HEK293 (cell line): ENCODE results near the gene DUSP21.
A peak's percentile ranks its signal among the peaks of the same experiment; 100 is the strongest.

Source experiments
- GLI2 ChIP-seq: fragments of 450-650 bp; formaldehyde crosslinking; IDR thresholded peaks from 2 replicates; pipeline ENCODE4; 2017; ENCODE audit warnings: missing biosample characterization, missing genetic modification characterization, low read depth, borderline replicate concordance
- HOXC10 ChIP-seq: sonication (generic); formaldehyde crosslinking; IDR thresholded peaks from 2 replicates; pipeline ENCODE4 v1.8.1; 2023; ENCODE audit warnings: mild to moderate bottlenecking, missing genetic modification reagents
- SP3 ChIP-seq: fragments of 450-650 bp; formaldehyde crosslinking; IDR thresholded peaks from 2 replicates; pipeline ENCODE4 v1.5.1; 2016; ENCODE audit warnings: missing biosample characterization, missing genetic modification characterization
- ZFP41 ChIP-seq: fragments of 450-650 bp; formaldehyde crosslinking; IDR thresholded peaks from 2 replicates; pipeline ENCODE4 v1.5.1; 2016; ENCODE audit warnings: missing biosample characterization, missing genetic modification characterization, borderline replicate concordance
- ZNF112 ChIP-seq: fragments of 450-650 bp; formaldehyde crosslinking; IDR thresholded peaks from 2 replicates; pipeline ENCODE4 v1.5.0; 2017; ENCODE audit warnings: missing biosample characterization, missing genetic modification characterization
- ZNF174 ChIP-seq: fragments of 450-650 bp; formaldehyde crosslinking; IDR thresholded peaks from 2 replicates; pipeline ENCODE4 v1.5.0; 2017; ENCODE audit warnings: missing biosample characterization, mild to moderate bottlenecking, missing genetic modification characterization
- ZNF202 ChIP-seq: fragments of 450-650 bp; formaldehyde crosslinking; IDR thresholded peaks from 2 replicates; pipeline ENCODE4 v1.5.1; 2016; ENCODE audit warnings: missing biosample characterization, missing genetic modification characterization, borderline replicate concordance
- ZNF404 ChIP-seq: fragments of 450-650 bp; formaldehyde crosslinking; IDR thresholded peaks from 2 replicates; pipeline ENCODE4 v1.5.1; 2017; ENCODE audit warnings: missing biosample characterization, missing genetic modification characterization
- ZNF521 ChIP-seq: fragments of 450-650 bp; formaldehyde crosslinking; IDR thresholded peaks from 2 replicates; pipeline ENCODE4 v1.5.1; 2017; ENCODE audit warnings: missing biosample characterization, mild to moderate bottlenecking, missing genetic modification characterization
- ZNF544 ChIP-seq: fragments of 450-650 bp; formaldehyde crosslinking; IDR thresholded peaks from 2 replicates; pipeline ENCODE4 v1.5.0; 2017; ENCODE audit warnings: missing biosample characterization, missing genetic modification characterization
- ZNF555 ChIP-seq: fragments of 450-650 bp; formaldehyde crosslinking; conservative IDR thresholded peaks from 2 replicates; pipeline ENCODE4 v1.5.1; 2017; ENCODE audit warnings: missing biosample characterization, mild to moderate bottlenecking, missing genetic modification characterization, inconsistent platforms
- ZNF621 ChIP-seq: fragments of 450-650 bp; formaldehyde crosslinking; IDR thresholded peaks from 2 replicates; pipeline ENCODE4 v1.5.1; 2017; ENCODE audit warnings: missing biosample characterization, missing genetic modification characterization
- ZNF658 ChIP-seq: fragments of 450-650 bp; formaldehyde crosslinking; IDR thresholded peaks from 2 replicates; pipeline ENCODE4; 2016; ENCODE audit warnings: missing biosample characterization, missing genetic modification characterization
- ZNF660 ChIP-seq: fragments of 450-650 bp; IDR thresholded peaks from 2 replicates; pipeline ENCODE4 v1.5.1; 2018; ENCODE audit warnings: missing biosample characterization, mild to moderate bottlenecking, missing genetic modification characterization
- ZNF664 ChIP-seq: fragments of 450-650 bp; formaldehyde crosslinking; IDR thresholded peaks from 2 replicates; pipeline ENCODE4 v1.5.1; 2016; ENCODE audit warnings: missing biosample characterization, missing genetic modification characterization
- ZNF670 ChIP-seq: fragments of 450-650 bp; formaldehyde crosslinking; IDR thresholded peaks from 2 replicates; pipeline ENCODE4 v1.5.1; 2016; ENCODE audit warnings: missing biosample characterization, missing genetic modification characterization, low read depth
- ZNF785 ChIP-seq: fragments of 450-650 bp; formaldehyde crosslinking; IDR thresholded peaks from 2 replicates; pipeline ENCODE4 v1.5.1; 2016; ENCODE audit warnings: missing biosample characterization, missing genetic modification characterization
- ZNF843 ChIP-seq: fragments of 450-650 bp; formaldehyde crosslinking; IDR thresholded peaks from 2 replicates; pipeline ENCODE4 v1.5.1; 2016; ENCODE audit warnings: missing biosample characterization, missing genetic modification characterization
- TF ChIP-seq, protein P1 (sequence below): fragments of 450-650 bp; formaldehyde crosslinking; IDR thresholded peaks from 2 replicates; pipeline ENCODE4 v1.5.1; 2016; ENCODE audit warnings: missing biosample characterization, missing genetic modification characterization, low read depth
- TF ChIP-seq, protein P2 (sequence below): fragments of 450-650 bp; formaldehyde crosslinking; IDR thresholded peaks from 2 replicates; pipeline ENCODE4 v1.5.1; 2016; ENCODE audit warnings: missing biosample characterization, missing genetic modification characterization
- TF ChIP-seq, protein P3 (sequence below): fragments of 450-650 bp; formaldehyde crosslinking; IDR thresholded peaks from 2 replicates; pipeline ENCODE4 v1.5.1; 2016; ENCODE audit warnings: missing biosample characterization, missing genetic modification characterization
- TF ChIP-seq, protein P4 (sequence below): fragments of 450-650 bp; formaldehyde crosslinking; IDR thresholded peaks from 2 replicates; pipeline ENCODE4 v1.5.1; 2016; ENCODE audit warnings: missing biosample characterization, missing genetic modification characterization, borderline replicate concordance
- TF ChIP-seq, protein P5 (sequence below): fragments of 450-650 bp; formaldehyde crosslinking; IDR thresholded peaks from 2 replicates; pipeline ENCODE4 v1.5.1; 2017; ENCODE audit warnings: missing biosample characterization, missing genetic modification characterization

DUSP21 gene

DNA sequence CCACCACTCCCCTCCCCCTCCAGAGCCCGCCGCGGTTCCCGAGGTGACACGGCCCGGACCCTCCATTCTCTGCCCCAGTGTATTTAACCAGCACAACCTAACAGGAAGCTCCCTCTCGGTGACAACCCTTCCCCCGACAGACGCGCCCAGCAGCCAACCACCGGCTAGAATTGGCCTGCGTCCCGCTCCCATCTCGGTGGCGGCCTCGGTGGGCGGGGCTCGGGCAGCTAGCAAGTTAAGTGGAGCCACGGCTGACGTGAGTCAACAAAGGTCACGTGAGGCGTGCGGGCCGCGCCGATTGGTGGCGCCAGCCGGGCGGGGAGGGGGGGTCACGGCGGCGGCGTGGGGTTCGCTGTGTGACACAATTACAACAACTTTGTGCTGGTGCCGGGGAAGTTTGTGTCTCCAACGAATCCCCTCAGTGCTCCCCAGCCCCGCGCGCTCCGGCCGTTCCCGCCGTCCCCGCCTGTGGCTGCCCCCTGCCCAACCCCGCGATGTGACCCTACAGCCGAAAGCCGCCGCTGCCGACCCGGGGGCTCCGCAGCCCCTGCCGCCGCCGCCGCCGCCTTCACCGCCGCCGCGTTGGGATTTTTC lies 29.1 kb downstream of the DUSP21 start, which contains the start of gene KDM6A (continued):
- TF ChIP-seq, protein P1, sequence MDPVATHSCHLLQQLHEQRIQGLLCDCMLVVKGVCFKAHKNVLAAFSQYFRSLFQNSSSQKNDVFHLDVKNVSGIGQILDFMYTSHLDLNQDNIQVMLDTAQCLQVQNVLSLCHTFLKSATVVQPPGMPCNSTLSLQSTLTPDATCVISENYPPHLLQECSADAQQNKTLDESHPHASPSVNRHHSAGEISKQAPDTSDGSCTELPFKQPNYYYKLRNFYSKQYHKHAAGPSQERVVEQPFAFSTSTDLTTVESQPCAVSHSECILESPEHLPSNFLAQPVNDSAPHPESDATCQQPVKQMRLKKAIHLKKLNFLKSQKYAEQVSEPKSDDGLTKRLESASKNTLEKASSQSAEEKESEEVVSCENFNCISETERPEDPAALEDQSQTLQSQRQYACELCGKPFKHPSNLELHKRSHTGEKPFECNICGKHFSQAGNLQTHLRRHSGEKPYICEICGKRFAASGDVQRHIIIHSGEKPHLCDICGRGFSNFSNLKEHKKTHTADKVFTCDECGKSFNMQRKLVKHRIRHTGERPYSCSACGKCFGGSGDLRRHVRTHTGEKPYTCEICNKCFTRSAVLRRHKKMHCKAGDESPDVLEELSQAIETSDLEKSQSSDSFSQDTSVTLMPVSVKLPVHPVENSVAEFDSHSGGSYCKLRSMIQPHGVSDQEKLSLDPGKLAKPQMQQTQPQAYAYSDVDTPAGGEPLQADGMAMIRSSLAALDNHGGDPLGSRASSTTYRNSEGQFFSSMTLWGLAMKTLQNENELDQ (tag by site-specific recombination) = no peak
- TF ChIP-seq, protein P2, sequence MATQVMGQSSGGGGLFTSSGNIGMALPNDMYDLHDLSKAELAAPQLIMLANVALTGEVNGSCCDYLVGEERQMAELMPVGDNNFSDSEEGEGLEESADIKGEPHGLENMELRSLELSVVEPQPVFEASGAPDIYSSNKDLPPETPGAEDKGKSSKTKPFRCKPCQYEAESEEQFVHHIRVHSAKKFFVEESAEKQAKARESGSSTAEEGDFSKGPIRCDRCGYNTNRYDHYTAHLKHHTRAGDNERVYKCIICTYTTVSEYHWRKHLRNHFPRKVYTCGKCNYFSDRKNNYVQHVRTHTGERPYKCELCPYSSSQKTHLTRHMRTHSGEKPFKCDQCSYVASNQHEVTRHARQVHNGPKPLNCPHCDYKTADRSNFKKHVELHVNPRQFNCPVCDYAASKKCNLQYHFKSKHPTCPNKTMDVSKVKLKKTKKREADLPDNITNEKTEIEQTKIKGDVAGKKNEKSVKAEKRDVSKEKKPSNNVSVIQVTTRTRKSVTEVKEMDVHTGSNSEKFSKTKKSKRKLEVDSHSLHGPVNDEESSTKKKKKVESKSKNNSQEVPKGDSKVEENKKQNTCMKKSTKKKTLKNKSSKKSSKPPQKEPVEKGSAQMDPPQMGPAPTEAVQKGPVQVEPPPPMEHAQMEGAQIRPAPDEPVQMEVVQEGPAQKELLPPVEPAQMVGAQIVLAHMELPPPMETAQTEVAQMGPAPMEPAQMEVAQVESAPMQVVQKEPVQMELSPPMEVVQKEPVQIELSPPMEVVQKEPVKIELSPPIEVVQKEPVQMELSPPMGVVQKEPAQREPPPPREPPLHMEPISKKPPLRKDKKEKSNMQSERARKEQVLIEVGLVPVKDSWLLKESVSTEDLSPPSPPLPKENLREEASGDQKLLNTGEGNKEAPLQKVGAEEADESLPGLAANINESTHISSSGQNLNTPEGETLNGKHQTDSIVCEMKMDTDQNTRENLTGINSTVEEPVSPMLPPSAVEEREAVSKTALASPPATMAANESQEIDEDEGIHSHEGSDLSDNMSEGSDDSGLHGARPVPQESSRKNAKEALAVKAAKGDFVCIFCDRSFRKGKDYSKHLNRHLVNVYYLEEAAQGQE = no peak
- TF ChIP-seq ZNF521 (tag by site-specific recombination) (no peak), ZNF404 (tag by site-specific recombination) (no peak), ZNF555 (tag by site-specific recombination) (no peak), ZNF660 (no peak), ZNF843 (tag by site-specific recombination) (no peak), ZNF664 (tag by site-specific recombination) (no peak), ZNF785 (tag by site-specific recombination) (no peak), ZFP41 (tag by site-specific recombination) (no peak), SP3 (tag by site-specific recombination) (peak; percentile 92), ZNF174 (tag by site-specific recombination) (no peak), HOXC10 (CRISPR knock-in tag) (no peak), ZNF670 (tag by site-specific recombination) (no peak), GLI2 (tag by site-specific recombination) (no peak), ZNF621 (tag by site-specific recombination) (no peak), ZNF658 (tag by site-specific recombination) (no peak), ZNF202 (tag by site-specific recombination) (no peak), ZNF112 (tag by site-specific recombination) (no peak), ZNF544 (tag by site-specific recombination) (no peak)
- TF ChIP-seq, protein P3, sequence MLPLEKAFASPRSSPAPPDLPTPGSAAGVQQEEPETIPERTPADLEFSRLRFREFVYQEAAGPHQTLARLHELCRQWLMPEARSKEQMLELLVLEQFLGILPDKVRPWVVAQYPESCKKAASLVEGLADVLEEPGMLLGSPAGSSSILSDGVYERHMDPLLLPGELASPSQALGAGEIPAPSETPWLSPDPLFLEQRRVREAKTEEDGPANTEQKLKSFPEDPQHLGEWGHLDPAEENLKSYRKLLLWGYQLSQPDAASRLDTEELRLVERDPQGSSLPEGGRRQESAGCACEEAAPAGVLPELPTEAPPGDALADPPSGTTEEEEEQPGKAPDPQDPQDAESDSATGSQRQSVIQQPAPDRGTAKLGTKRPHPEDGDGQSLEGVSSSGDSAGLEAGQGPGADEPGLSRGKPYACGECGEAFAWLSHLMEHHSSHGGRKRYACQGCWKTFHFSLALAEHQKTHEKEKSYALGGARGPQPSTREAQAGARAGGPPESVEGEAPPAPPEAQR (tag by site-specific recombination) = no peak
- TF ChIP-seq, protein P4, sequence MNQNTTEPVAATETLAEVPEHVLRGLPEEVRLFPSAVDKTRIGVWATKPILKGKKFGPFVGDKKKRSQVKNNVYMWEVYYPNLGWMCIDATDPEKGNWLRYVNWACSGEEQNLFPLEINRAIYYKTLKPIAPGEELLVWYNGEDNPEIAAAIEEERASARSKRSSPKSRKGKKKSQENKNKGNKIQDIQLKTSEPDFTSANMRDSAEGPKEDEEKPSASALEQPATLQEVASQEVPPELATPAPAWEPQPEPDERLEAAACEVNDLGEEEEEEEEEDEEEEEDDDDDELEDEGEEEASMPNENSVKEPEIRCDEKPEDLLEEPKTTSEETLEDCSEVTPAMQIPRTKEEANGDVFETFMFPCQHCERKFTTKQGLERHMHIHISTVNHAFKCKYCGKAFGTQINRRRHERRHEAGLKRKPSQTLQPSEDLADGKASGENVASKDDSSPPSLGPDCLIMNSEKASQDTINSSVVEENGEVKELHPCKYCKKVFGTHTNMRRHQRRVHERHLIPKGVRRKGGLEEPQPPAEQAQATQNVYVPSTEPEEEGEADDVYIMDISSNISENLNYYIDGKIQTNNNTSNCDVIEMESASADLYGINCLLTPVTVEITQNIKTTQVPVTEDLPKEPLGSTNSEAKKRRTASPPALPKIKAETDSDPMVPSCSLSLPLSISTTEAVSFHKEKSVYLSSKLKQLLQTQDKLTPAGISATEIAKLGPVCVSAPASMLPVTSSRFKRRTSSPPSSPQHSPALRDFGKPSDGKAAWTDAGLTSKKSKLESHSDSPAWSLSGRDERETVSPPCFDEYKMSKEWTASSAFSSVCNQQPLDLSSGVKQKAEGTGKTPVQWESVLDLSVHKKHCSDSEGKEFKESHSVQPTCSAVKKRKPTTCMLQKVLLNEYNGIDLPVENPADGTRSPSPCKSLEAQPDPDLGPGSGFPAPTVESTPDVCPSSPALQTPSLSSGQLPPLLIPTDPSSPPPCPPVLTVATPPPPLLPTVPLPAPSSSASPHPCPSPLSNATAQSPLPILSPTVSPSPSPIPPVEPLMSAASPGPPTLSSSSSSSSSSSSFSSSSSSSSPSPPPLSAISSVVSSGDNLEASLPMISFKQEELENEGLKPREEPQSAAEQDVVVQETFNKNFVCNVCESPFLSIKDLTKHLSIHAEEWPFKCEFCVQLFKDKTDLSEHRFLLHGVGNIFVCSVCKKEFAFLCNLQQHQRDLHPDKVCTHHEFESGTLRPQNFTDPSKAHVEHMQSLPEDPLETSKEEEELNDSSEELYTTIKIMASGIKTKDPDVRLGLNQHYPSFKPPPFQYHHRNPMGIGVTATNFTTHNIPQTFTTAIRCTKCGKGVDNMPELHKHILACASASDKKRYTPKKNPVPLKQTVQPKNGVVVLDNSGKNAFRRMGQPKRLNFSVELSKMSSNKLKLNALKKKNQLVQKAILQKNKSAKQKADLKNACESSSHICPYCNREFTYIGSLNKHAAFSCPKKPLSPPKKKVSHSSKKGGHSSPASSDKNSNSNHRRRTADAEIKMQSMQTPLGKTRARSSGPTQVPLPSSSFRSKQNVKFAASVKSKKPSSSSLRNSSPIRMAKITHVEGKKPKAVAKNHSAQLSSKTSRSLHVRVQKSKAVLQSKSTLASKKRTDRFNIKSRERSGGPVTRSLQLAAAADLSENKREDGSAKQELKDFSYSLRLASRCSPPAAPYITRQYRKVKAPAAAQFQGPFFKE (tag by site-specific recombination) = no peak
- TF ChIP-seq, protein P5, sequence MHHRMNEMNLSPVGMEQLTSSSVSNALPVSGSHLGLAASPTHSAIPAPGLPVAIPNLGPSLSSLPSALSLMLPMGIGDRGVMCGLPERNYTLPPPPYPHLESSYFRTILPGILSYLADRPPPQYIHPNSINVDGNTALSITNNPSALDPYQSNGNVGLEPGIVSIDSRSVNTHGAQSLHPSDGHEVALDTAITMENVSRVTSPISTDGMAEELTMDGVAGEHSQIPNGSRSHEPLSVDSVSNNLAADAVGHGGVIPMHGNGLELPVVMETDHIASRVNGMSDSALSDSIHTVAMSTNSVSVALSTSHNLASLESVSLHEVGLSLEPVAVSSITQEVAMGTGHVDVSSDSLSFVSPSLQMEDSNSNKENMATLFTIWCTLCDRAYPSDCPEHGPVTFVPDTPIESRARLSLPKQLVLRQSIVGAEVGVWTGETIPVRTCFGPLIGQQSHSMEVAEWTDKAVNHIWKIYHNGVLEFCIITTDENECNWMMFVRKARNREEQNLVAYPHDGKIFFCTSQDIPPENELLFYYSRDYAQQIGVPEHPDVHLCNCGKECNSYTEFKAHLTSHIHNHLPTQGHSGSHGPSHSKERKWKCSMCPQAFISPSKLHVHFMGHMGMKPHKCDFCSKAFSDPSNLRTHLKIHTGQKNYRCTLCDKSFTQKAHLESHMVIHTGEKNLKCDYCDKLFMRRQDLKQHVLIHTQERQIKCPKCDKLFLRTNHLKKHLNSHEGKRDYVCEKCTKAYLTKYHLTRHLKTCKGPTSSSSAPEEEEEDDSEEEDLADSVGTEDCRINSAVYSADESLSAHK (tag by site-specific recombination) = no peak
